ENCODE data around the gene ZNF282.
A peak's percentile ranks its signal among the peaks of the same experiment; 100 is the strongest.
"Not testable (repeated sequence)": the region's sequence is repeated elsewhere in the genome, so short reads cannot be mapped to it uniquely, and the experiment has no call there.

Gene ZNF282

GRCh38 chr7:149241696-149242095 lies 46.4 kb downstream of the ZNF282 start:
- Histone ChIP-seq H3K27ac (ENCODE audit: low read length) (no peak overlapping the region), H3K36me3 (replicated peaks; ENCODE audit: low read depth, low read length) (peaks cover 18% of the 10 kb centered on the region), H3K79me2 (ENCODE audit: low read length) (peaks cover 33% of the 10 kb centered on the region), H3K4me3 (ENCODE audit: low read length) (no peak overlapping the region), H3K9me3 (ENCODE audit: insufficient read depth, low read length) (peaks cover 14% of the 10 kb centered on the region; the same call in 1 of the 2 replicates), H3K27me3 (ENCODE audit: low read depth, low read length) (peaks cover 8% of the 10 kb centered on the region; the same call in 1 of the 2 replicates), H3K9ac (ENCODE audit: low read length) (no peak overlapping the region), H4K20me1 (ENCODE audit: insufficient read depth, low read length) (no peaks in the 10 kb centered on the region; the same call in 1 of the 2 replicates), H3K4me1 (ENCODE audit: low read length) (peaks cover 16% of the 10 kb centered on the region), H3K4me2 (ENCODE audit: low read length) (no peak overlapping the region), H2AFZ (ENCODE audit: low read depth, low read length) (no peak overlapping the region)
- TF ChIP-seq CTCF (IDR thresholded peaks at IDR 0.05; ENCODE audit: low read depth, low read length), result no peak
- no peak for TF ChIP-seq EZH2phosphoT487 (IDR thresholded peaks at IDR 0.05; ENCODE audit: low read depth)

GRCh38 chr7:149245244-149245643 lies 49.9 kb downstream of the ZNF282 start:
- Histone ChIP-seq H2AFZ (ENCODE audit: low read depth, low read length) (no peak overlapping the region), H3K27me3 (ENCODE audit: low read depth, low read length) (no peaks in the 10 kb centered on the region), H4K20me1 (ENCODE audit: insufficient read depth, low read length) (no peaks in the 10 kb centered on the region), H3K4me3 (ENCODE audit: low read length) (no peak overlapping the region), H3K4me2 (ENCODE audit: low read length) (no peak overlapping the region), H3K9ac (ENCODE audit: low read length) (no peak overlapping the region), H3K79me2 (ENCODE audit: low read length) (peaks cover 37% of the 10 kb centered on the region), H3K4me1 (ENCODE audit: low read length) (peaks cover 25% of the 10 kb centered on the region), H3K36me3 (replicated peaks; ENCODE audit: low read depth, low read length) (peaks cover 18% of the 10 kb centered on the region), H3K9me3 (ENCODE audit: insufficient read depth, low read length) (peaks cover 9% of the 10 kb centered on the region; the same call in 1 of the 2 replicates), H3K27ac (ENCODE audit: low read length) (no peak overlapping the region)
- TF ChIP-seq EZH2phosphoT487 (IDR thresholded peaks at IDR 0.05; ENCODE audit: low read depth) (no peak), CTCF (IDR thresholded peaks at IDR 0.05; ENCODE audit: low read depth, low read length) (no peak)

- Histone ChIP-seq H3K27ac (ENCODE audit: low read length) (no peak overlapping the region), H3K79me2 (ENCODE audit: low read length) (peaks cover 32% of the 10 kb centered on the region), H3K36me3 (replicated peaks; ENCODE audit: low read depth, low read length) (peaks cover 21% of the 10 kb centered on the region), H3K4me1 (ENCODE audit: low read length) (peaks cover 20% of the 10 kb centered on the region), H3K4me2 (ENCODE audit: low read length) (no peak overlapping the region), H3K4me3 (ENCODE audit: low read length) (no peak overlapping the region), H3K27me3 (ENCODE audit: low read depth, low read length) (no peaks in the 10 kb centered on the region), H3K9ac (ENCODE audit: low read length) (no peak overlapping the region), H4K20me1 (ENCODE audit: insufficient read depth, low read length) (no peaks in the 10 kb centered on the region), H2AFZ (ENCODE audit: low read depth, low read length) (no peak overlapping the region), H3K9me3 (ENCODE audit: insufficient read depth, low read length) (peaks cover 9% of the 10 kb centered on the region; the same call in 1 of the 2 replicates)
- TF ChIP-seq CTCF (IDR thresholded peaks at IDR 0.05; ENCODE audit: low read depth, low read length) (no peak), EZH2phosphoT487 (IDR thresholded peaks at IDR 0.05; ENCODE audit: low read depth) (no peak)
Observed at GRCh38 chr7:149245744-149246143, 50.4 kb downstream of the ZNF282 start.

GRCh38 chr7:149248777-149249176 lies 53.4 kb downstream of the ZNF282 start:
- Histone ChIP-seq H3K79me2 (ENCODE audit: low read length) (peaks cover 16% of the 10 kb centered on the region), H3K4me2 (ENCODE audit: low read length) (peak overlapping the region; percentile 69), H3K4me1 (ENCODE audit: low read length) (peaks cover 19% of the 10 kb centered on the region), H3K27ac (ENCODE audit: low read length) (peak overlapping the region; percentile 50), H3K9me3 (ENCODE audit: insufficient read depth, low read length) (no peaks in the 10 kb centered on the region), H3K4me3 (ENCODE audit: low read length) (peak overlapping the region; percentile 31; the same call in 1 of the 2 replicates), H2AFZ (ENCODE audit: low read depth, low read length) (no peak overlapping the region), H3K36me3 (replicated peaks; ENCODE audit: low read depth, low read length) (peaks cover 9% of the 10 kb centered on the region), H3K9ac (ENCODE audit: low read length) (peak overlapping the region; percentile 19; the same call in 1 of the 2 replicates), H3K27me3 (ENCODE audit: low read depth, low read length) (no peaks in the 10 kb centered on the region), H4K20me1 (ENCODE audit: insufficient read depth, low read length) (no peaks in the 10 kb centered on the region)
- TF ChIP-seq CTCF (IDR thresholded peaks at IDR 0.05; ENCODE audit: low read depth, low read length) (no peak), EZH2phosphoT487 (IDR thresholded peaks at IDR 0.05; ENCODE audit: low read depth) (no peak)

GRCh38 chr7:149250151-149250550 lies 54.8 kb downstream of the ZNF282 start:
- Histone ChIP-seq H3K36me3 (replicated peaks; ENCODE audit: low read depth, low read length) (peaks cover 20% of the 10 kb centered on the region), H3K79me2 (ENCODE audit: low read length) (peaks cover 16% of the 10 kb centered on the region), H3K4me1 (ENCODE audit: low read length) (peaks cover 19% of the 10 kb centered on the region)
- H3K9ac ChIP-seq (ENCODE audit: low read length); H3K27ac ChIP-seq (ENCODE audit: low read length); H3K4me2 ChIP-seq (ENCODE audit: low read length); H3K9me3 ChIP-seq (ENCODE audit: insufficient read depth, low read length); H3K4me3 ChIP-seq (ENCODE audit: low read length); H2AFZ ChIP-seq (ENCODE audit: low read depth, low read length); H3K27me3 ChIP-seq (ENCODE audit: low read depth, low read length); H4K20me1 ChIP-seq (ENCODE audit: insufficient read depth, low read length): not testable (repeated sequence)

- not testable (repeated sequence) for H4K20me1 ChIP-seq (ENCODE audit: insufficient read depth, low read length); H2AFZ ChIP-seq (ENCODE audit: low read depth, low read length); H3K9me3 ChIP-seq (ENCODE audit: insufficient read depth, low read length); H3K27me3 ChIP-seq (ENCODE audit: low read depth, low read length); H3K9ac ChIP-seq (ENCODE audit: low read length); H3K27ac ChIP-seq (ENCODE audit: low read length); H3K4me3 ChIP-seq (ENCODE audit: low read length); H3K4me2 ChIP-seq (ENCODE audit: low read length)
- H3K79me2 ChIP-seq (ENCODE audit: low read length), result peaks cover 12% of the 10 kb centered on the region
- peaks cover 25% of the 10 kb centered on the region for H3K36me3 ChIP-seq (replicated peaks; ENCODE audit: low read depth, low read length)
- peaks cover 19% of the 10 kb centered on the region for H3K4me1 ChIP-seq (ENCODE audit: low read length)
Observed at GRCh38 chr7:149251518-149251917, 56.2 kb downstream of the ZNF282 start.

Data from OCI-LY3 (cell line).